HCT116 (cell line): Measurements from ENCODE around the gene DOCK4. TPM values are rescaled to one million over a fixed set of nuclear protein-coding genes. Genes with fewer than 3 reads are reported as not detected.

Source experiments
- ATAC-seq: fragments of 200-7000 bp; cut with Tn5 transposase; 2 replicates; pipeline ENCODE4 v1.9.1; 2020; ENCODE audit warnings: mild to moderate bottlenecking, moderate library complexity
- BruUV-seq: library from RNA; stranded (reverse); fragments of 400-500 nt; replicated peaks from 2 replicates; lab custom pipeline; 2021; lab: Mats Ljungman, UMichigan
- CTCF ChIA-PET: fragments of 300-600 bp; sonication (Branson Sonifier 250); formaldehyde crosslinking; loops from one replicate; lab custom pipeline; 2021; ENCODE audit warnings: antibody characterized with exemption; lab: Charles Lee
- POLR2A ChIA-PET: fragments of 300-600, 350-600 bp; sonication (Branson Sonifier 250); formaldehyde crosslinking; loops from one replicate; lab custom pipeline; 2021; ENCODE audit warnings: antibody characterized with exemption; lab: Charles Lee
- RAD21 ChIA-PET, 2 experiments: fragments of 300-600 bp; sonication (Branson Sonifier 250); formaldehyde crosslinking; loops; one replicate each; lab custom pipeline; 2023; ENCODE audit warnings: low total read pairs in 2 of 2; ENCODE audit not compliant: uncharacterized antibody in 2 of 2, unreplicated experiment in 2 of 2, low non-redundant PET in 1 of 2; lab: Charles Lee
- DNase-seq: peaks from one replicate; pipeline ENCODE4 v3.0.0-alpha.2; 2010; ENCODE audit warnings: low read depth, low spot score
- H2AFZ ChIP-seq: fragments of 200-600 bp; shearing (Covaris generic), sonication (generic); 2 replicates; pipeline ENCODE4 v1.6.1; 2017; ENCODE audit warnings: low read depth, mixed run types, mixed read lengths, antibody characterized with exemption, low read length; ENCODE audit not compliant: poor library complexity, severe bottlenecking
- H3K27ac ChIP-seq: 2 replicates; pipeline ENCODE4 v1.5.1; 2012; ENCODE audit warnings: low read depth, low read length
- H3K27me3 ChIP-seq: fragments of 200-600 bp; sonication (generic); 2 replicates; pipeline ENCODE4 v1.6.1; 2016; ENCODE audit warnings: mixed run types, low read length, mixed read lengths; ENCODE audit not compliant: insufficient read depth
- H3K36me3 ChIP-seq, 2 experiments: fragments of 200-500 bp in 1 of 2; fragments of 200-600 bp in 1 of 2; sonication (Bioruptor generic) in 1 of 2; sonication (generic) in 1 of 2; 2 replicates each; pipeline versions ENCODE4 v1.5.1 to v1.6.1; 2014 to 2016; ENCODE audit warnings: low read length in 2 of 2, inconsistent platforms in 1 of 2, mixed read lengths in 1 of 2, mixed run types in 1 of 2; ENCODE audit not compliant: insufficient read depth in 2 of 2, control insufficient read depth in 1 of 2
- H3K4me1 ChIP-seq, 2 experiments: fragments of 200-600 bp in 1 of 2; sonication (generic) in 1 of 2; 2 replicates each; pipeline versions ENCODE4 v1.5.1 to v1.6.1; 2012 to 2017; ENCODE audit warnings: low read length in 2 of 2, inconsistent platforms in 1 of 2, mild to moderate bottlenecking in 1 of 2, mixed read lengths in 1 of 2, mixed run types in 1 of 2, moderate library complexity in 1 of 2; ENCODE audit not compliant: insufficient read depth in 2 of 2, control insufficient read depth in 1 of 2
- H3K4me2 ChIP-seq: fragments of 200-600 bp; sonication (generic); 2 replicates; pipeline ENCODE4 v1.6.1; 2017; ENCODE audit warnings: mixed run types, low read length, mixed read lengths
- H3K4me3 ChIP-seq, 2 experiments: fragments of 200-600 bp in 1 of 2; sonication (generic) in 1 of 2; replicated peaks in 1 of 2; 2 replicates each; pipeline ENCODE4 v1.5.1; 2011 to 2016; ENCODE audit warnings: low read length in 2 of 2, control low read depth in 1 of 2, low read depth in 1 of 2, mild to moderate bottlenecking in 1 of 2, mixed read lengths in 1 of 2, mixed run types in 1 of 2
- H3K79me2 ChIP-seq: fragments of 200-600 bp; sonication (generic); 2 replicates; pipeline ENCODE4 v1.6.1; 2017; ENCODE audit warnings: mild to moderate bottlenecking, mixed run types, low read length, moderate library complexity, mixed read lengths; ENCODE audit not compliant: insufficient read depth
- H3K9ac ChIP-seq: fragments of 200-600 bp; sonication (generic); 2 replicates; pipeline ENCODE4 v1.6.1; 2016; ENCODE audit warnings: low read length, mixed read lengths
- H3K9me2 ChIP-seq: fragments of 200-600 bp; sonication (generic), shearing (Covaris generic); 2 replicates; pipeline ENCODE4 v1.6.1; 2017; ENCODE audit warnings: mixed run types, mild to moderate bottlenecking, moderate library complexity; ENCODE audit not compliant: insufficient read depth
- H3K9me3 ChIP-seq, 2 experiments: fragments of 200-500 bp in 1 of 2; fragments of 200-600 bp in 1 of 2; sonication (Bioruptor generic) in 1 of 2; sonication (generic) in 1 of 2; 2 replicates each; pipeline ENCODE4 v1.6.1; 2014 to 2017; ENCODE audit warnings: low read length in 2 of 2, mixed read lengths in 2 of 2, inconsistent platforms in 1 of 2, low read depth in 1 of 2, mild to moderate bottlenecking in 1 of 2, mixed run types in 1 of 2, moderate library complexity in 1 of 2; ENCODE audit not compliant: control insufficient read depth in 1 of 2, insufficient read depth in 1 of 2
- H4K20me1 ChIP-seq: fragments of 200-600 bp; sonication (generic), shearing (Covaris generic); 2 replicates; pipeline ENCODE4 v1.6.1; 2017; ENCODE audit warnings: mixed run types, mild to moderate bottlenecking, moderate library complexity; ENCODE audit not compliant: insufficient read depth
- ELF1 ChIP-seq: IDR thresholded peaks from 2 replicates; pipeline ENCODE4 v1.6.1; 2012; ENCODE audit warnings: low read depth, borderline replicate concordance
- EZH2 ChIP-seq: fragments of 200-600 bp; sonication (generic); IDR thresholded peaks from 2 replicates; pipeline ENCODE4 v1.6.1; 2017; ENCODE audit warnings: antibody characterized with exemption, mixed run types
- FOSL1 ChIP-seq: IDR thresholded peaks from 2 replicates; pipeline ENCODE4 v1.6.1; 2012; ENCODE audit warnings: low read depth
- POLR2A ChIP-seq: IDR thresholded peaks from 2 replicates; pipeline ENCODE4 v1.7.0; 2011; ENCODE audit warnings: borderline replicate concordance; ENCODE audit not compliant: insufficient read depth, insufficient read length; ENCODE audit errors: extremely low read depth
- POLR2AphosphoS5 ChIP-seq: IDR thresholded peaks from 2 replicates; pipeline ENCODE4 v1.6.1; 2011; ENCODE audit warnings: mild to moderate bottlenecking, low read depth, low read length, moderate library complexity
- RAD21 ChIP-seq: IDR thresholded peaks from 2 replicates; pipeline ENCODE4 v1.6.1; 2012; ENCODE audit warnings: low read depth, mild to moderate bottlenecking
- SRF ChIP-seq: IDR thresholded peaks from 2 replicates; pipeline ENCODE4 v1.6.1; 2012; ENCODE audit warnings: low read depth
- intact Hi-C: fragments of 100-400 bp; cut with micrococcal nuclease; formaldehyde crosslinking; loops from 2 replicates; pipeline ENCODE4 v1.10.0; 2022
- total RNA-seq: library from RNA; stranded (reverse); gene quantifications from one replicate; pipeline ENCODE4 v1.2.1, GENCODE V29; 2021; ENCODE audit not compliant: unreplicated experiment
- TF ChIP-seq, protein P1 (sequence below): IDR thresholded peaks from 2 replicates; pipeline ENCODE4 v1.6.1; 2012

Gene DOCK4
- total RNA-seq, 1 experiment from 2014 or later, result 2.2 TPM

DNA sequence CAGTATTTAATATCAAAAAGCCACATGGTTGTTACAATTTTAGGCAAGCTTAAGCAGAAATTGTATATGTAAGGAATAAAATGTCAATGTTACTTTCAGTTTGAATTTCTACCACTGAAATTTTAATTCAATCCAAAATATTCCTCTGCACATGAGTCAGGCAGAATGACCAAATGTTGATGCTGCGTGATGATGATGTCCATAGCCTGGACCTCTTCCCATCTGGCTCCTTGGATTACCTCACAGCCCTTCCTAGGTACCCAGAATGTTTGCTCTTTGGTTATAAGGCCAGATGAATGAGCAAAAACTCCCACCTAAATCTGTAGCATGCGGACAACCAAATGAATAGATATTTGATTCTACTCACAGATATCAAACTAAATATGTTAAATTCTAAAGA is 385.6 kb downstream of the DOCK4 start:
- H4K20me1 ChIP-seq, result no peaks in the 10 kb centered on the region
- no peak overlapping the region for H2AFZ ChIP-seq
- no peak overlapping the region for H3K4me2 ChIP-seq
- no peak overlapping the region for H3K27ac ChIP-seq
- TF ChIP-seq POLR2AphosphoS5 (no peak), POLR2A (no peak), ELF1 (no peak), FOSL1 (no peak), SRF (no peak), RAD21 (no peak), EZH2 (no peak)
- TF ChIP-seq, all 23 proteins: peak for 0
- Histone ChIP-seq H3K27me3 (no peaks in the 10 kb centered on the region), H3K4me1 (no peaks in the 10 kb centered on the region), H3K36me3 (no peaks in the 10 kb centered on the region), H3K79me2 (no peaks in the 10 kb centered on the region), H3K4me3 (no peak overlapping the region), H3K9ac (no peak overlapping the region), H3K9me2 (no peaks in the 10 kb centered on the region), H3K9me3 (no peaks in the 10 kb centered on the region)
- CTCF ChIA-PET, result no interaction called here
- no peak for DNase-seq
- RAD21 ChIA-PET, result no interaction called here
- intact Hi-C loops, result no loop called here
- no peak for ATAC-seq
- no TSS peak for BruUV-seq
- POLR2A ChIA-PET, result no interaction called here

DNA sequence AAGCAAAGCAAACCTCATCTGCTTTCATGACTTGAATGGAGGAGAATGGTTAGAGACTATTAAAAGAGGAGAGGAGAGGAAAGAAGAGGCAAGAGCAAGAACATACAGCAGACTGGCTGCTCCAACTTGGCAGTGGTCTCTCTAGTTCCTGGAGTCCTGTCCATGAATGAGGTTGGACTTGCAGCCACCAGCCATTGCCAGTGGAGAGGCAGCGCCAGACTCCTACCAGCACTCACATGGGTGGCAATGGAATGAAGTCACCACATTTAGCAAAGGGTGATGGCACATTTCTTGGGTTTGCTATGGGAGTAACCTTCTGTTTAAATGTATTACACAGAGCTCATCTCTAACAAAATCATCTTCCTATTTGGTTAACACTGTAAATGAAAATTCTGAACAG is 386.1 kb downstream of the DOCK4 start:
- Histone ChIP-seq H2AFZ (no peak overlapping the region), H3K9ac (no peak overlapping the region), H3K4me3 (no peak overlapping the region), H3K36me3 (no peaks in the 10 kb centered on the region), H4K20me1 (no peaks in the 10 kb centered on the region), H3K4me1 (no peaks in the 10 kb centered on the region), H3K27me3 (no peaks in the 10 kb centered on the region), H3K9me2 (no peaks in the 10 kb centered on the region), H3K79me2 (no peaks in the 10 kb centered on the region), H3K4me2 (no peak overlapping the region), H3K27ac (no peak overlapping the region), H3K9me3 (no peaks in the 10 kb centered on the region)
- ChIA-PET CTCF (no interaction called here), RAD21 (no interaction called here), POLR2A (no interaction called here)
- ATAC-seq, result no peak
- no TSS peak for BruUV-seq
- TF ChIP-seq, protein P1, sequence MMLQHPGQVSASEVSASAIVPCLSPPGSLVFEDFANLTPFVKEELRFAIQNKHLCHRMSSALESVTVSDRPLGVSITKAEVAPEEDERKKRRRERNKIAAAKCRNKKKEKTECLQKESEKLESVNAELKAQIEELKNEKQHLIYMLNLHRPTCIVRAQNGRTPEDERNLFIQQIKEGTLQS, result no peak
- intact Hi-C loops, result no loop called here
- no peak for DNase-seq
